Hematopoietic multipotent progenitor cell (in vitro differentiated cells): ENCODE measurements around the gene CAV2. TPM values are rescaled to one million over a fixed set of nuclear protein-coding genes. Genes with fewer than 3 reads are reported as not detected.
A peak's percentile ranks its signal among the peaks of the same experiment; 100 is the strongest.

Experiments
- DNase-seq, 3 donors: peaks; one replicate each; pipeline ENCODE4 v3.0.0-alpha.2; 2011 to 2015; ENCODE audit warnings: low read depth in 2 of 3, low spot score in 2 of 3
- total RNA-seq: library from RNA; depleted of rRNA; stranded (reverse); fragments of >200 nt; gene quantifications from one replicate; pipeline ENCODE4 v1.2.3, GENCODE V29; 2012

The CAV2 gene
- total RNA-seq, 1 donor, result 2.2 TPM

DNA sequence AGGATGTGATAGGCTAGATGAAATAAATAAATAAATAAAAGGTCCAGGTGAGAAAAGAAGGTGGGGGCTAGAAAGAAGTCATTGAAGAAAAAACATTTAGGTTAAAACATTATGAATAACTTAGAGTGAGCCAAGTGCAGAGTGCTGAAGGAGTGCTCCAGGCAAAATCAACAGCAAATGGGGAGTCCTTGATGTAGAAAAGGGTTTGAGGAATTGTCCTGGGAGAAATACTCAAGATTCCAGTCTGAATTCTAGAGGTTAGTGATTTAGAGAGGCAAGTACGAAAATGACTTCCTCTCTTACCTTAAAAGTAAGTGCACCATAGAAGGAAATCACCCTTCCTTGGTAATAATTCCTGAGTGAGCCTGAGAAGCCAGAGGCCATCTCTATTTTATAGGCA, 44.9 kb downstream of the CAV2 start:
- no peak for DNase-seq

DNA sequence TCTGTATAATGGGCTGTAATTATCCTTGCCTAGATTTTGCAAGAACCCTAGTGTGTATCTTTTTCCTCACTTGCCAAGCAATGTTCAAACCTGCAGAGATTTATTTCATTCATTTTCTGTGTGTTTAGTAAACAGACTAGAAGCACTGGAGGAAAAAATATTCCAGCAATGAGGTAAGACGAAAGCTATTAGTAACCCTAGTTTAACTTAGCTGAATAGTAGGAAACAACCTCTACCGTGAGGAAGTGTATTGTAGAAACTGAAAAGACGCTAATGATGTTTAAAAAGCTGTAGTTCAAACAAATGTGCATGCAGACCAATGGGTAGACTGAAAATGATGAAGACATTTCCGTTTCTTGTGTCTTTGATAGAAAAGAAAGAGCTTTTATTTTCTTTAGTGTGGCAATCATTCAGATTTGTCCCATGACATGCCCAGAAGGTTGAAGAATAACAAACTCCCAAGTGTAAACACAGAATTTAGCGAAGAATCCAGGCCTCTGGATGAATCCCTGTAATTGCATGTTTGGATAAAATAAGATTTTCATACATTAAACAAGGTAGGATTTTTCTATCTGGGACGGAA, 46.0 kb downstream of the CAV2 start:
- no peak for DNase-seq

DNA sequence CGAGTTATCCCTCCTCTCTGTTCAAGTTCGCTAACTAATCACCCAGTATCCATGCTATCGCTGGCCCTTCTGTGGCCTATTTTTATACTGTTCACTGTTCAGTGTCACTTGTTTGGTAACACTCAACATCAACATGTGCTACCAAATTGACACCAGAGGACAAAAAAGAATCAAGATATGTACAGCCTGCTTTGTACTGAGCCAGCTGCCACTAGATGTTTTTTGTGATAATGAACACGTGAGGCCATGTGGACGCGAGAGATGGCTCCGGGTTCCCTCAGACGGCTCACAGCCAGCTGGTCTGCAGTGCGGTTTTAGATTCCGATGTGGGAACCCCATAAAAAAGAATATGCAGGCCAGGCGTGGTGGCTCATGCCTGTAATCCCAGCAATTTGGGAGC, 46.5 kb downstream of the CAV2 start:
- no peak for DNase-seq

DNA sequence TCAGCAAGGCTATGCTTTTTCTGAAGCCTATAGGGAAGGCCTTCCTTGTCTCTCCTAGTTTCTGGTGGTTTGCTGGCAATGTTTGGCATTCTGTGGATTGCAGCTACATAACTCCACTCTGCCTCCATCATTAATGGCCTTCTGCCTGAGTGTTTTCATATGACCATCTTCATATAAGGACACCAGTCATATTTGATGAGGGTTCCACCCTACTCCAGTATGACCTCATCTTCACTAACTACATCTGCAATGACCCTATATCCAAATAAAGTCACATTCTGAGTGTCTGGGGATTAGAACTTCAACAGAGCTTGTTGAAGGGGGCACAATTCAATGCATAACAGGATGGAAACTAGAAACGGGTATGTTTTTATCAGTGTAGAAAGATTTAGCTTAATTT, 47.4 kb downstream of the CAV2 start:
- no peak for DNase-seq

DNA sequence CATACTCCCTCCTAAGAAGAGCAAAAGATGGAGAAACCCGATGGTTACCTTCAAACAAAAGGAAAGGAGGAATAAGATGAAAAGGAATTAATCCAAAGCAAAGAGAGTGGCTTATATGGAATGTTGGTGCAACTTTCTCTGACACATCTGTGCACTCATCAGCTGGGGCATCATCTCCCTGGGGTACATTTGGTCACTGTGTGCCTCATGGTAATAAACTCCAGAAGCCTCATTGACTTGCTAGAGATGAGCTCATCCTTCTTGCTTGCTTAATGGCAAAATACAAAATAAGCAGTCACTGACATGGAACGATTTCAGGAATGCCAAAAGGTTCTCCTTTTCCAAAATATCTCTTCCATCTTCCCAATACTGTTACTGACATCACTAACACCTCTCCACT, 47.8 kb downstream of the CAV2 start:
- no peak for DNase-seq

DNA sequence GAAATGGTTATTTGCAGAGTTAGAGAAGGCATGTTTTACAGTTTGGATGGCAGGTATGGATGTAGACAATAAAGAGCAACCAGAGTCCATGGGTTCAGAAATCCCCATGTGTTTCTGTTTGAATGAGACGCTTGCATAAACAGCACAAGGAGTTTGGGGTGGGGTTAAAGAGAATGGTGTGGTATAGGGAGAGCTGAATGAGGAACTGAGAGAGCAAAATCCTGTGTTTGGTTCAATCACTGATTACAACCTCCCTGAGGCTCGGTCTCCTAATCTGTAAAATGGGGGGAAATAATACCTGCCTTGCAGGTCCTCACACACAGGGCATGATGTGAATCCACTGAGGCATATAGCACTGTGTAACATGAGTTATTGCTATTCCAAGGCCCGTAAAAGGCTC, 49.0 kb downstream of the CAV2 start:
- DNase-seq, result no peak

DNA sequence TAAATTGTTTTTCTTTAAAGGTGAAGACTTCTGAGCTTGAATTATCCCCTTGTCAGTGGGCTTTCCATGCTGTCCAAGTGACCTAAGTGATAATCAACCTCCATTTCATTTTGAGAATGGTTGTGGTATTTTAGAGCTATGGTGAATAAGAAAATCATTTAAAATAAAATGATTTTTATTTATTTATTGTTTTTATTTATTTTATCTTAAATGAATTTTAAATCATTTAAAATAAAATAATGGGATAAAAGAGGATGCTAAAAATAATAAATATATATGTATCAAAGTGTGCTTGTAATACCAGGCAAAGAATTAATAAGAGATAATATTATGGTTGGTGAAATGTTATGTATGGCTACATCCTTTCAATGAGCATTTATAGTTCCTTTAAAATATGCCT, 49.8 kb downstream of the CAV2 start:
- DNase-seq, result no peak

DNA sequence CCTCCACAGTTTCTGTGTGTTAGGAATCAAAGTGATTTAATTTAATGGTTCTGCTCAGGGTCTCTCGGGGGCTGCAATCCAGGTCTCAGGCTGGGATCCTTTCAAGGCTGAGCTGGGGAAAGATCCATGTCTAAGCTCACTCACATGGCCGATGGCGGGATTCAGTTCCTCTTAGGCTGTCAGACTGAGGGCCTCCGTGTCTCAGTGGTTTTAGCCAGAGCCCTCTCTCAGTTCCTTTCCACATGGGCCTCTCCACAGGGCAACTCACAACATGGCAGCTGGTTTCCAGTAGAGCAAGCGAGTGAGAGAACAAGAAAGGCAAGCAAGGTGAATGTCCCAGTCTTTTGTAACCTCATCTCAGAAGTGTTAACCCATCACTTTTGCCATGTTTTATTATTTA, 52.2 kb downstream of the CAV2 start:
- no peak for DNase-seq

DNA sequence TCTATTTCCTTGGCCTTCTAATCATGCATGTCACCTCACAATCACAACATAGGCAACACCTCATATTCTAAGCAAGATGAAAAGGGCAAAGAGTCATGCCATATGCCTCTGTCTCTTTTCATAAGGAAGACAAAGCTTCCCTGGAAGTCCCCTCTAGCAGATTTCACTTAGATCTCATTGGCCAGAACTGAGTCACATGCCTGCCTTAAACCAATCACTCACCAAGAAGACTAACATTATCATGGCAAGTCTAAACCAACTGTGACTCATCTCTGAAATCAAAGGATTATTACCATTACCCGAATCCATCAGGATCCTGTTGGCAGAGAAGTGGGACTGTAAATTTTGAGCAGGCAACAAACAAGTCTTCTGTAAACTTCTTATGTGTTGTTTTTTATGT, 53.1 kb downstream of the CAV2 start:
- no peak for DNase-seq

DNA sequence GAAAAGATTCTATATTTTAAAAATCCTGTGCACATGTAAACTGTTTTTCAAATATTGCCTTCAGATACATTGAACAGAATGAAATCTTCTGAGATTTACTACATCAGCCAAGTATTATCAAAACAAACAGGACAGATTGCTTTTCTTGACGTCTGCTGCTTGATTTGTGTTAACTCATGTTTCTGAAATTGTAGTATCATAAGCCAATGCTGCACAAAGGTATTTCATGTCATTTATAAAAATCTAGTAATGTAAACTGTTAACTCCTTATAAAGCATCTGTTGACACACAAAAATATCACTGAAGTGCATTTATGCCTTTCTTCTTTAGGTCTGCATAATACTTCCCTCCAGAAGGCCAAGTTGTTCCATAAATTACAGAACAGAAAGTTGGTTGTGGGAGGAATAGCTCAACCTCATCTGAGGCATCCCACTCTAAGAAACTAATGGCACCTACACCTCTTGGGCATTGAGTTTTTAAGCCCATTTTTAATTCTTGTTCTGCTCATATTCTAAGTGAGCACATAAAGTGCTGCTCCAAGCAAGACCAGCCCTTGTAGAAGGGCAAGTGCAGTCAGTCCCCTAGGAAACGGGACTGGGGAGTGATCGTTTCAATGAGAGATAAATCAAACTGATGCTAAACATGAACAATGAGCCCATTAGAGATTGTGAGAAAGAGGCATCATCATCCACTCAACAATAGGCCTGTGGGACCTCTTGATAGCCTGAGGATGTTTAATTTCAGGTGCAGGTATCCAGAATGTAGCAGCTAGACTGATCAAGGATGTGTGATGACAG, 53.8 kb downstream of the CAV2 start:
- no peak for DNase-seq

DNA sequence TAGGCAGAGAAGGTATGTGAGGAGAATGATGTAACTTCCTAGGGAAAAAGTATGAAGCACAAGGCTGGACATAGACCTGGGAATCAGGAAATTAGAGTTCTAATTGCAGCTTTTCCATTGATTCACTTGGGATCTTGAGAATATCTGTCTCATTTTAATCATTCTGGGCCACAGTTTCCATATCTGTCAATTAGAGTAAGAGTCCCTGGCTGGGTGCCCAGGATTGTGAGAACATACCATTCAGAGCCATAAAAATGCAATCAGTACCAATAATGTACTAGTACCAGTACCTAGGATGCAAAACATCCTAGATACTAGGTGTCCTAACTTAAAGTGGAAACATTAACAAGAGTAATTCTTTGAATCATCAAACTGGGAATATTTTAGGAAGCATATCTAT, 54.9 kb downstream of the CAV2 start:
- no peak for DNase-seq

DNA sequence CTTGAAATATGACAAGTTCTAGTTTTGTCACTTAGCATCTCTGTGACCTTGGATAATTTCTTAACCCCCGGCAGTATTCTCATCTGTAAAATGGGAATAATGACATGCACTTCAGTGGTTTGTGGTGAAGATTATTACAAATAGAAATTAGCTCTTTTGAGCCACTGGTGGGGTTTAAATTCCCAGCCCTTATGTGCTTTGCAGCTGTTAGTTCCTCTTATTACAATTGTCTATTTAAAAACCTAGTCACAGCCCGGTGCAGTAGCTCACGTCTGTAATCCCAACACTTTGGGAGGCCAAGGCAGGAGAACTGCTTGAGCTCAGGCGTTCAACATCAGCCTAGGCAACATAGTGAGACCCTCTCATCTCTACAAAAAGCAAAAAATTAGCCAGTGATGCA, 55.4 kb downstream of the CAV2 start:
- peak in 1 of 3 donors; percentile 18 for DNase-seq

DNA sequence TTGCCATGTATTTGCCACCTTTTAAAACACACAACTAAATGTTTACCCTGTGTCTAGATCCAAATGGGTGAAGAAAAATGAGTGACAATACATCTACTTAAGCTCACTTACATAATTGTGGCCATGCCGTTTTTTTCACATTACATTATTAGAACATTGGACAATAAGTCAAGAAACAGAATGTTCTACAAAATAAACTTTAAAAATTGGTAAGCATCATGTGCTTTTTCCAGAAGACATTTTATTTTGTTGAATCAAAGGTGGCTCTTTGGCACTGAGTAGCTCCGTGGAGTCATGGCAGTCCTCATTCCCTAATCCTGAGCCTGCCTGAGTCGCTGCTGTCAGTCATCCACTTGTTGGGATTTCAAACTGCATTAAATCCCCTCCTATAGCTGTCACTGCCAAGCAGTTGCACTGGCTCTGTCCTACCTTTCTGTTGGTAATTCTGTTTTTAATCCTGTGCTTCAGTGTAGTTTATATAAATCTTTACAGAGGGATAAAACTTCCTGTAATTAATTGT, 57.6 kb downstream of the CAV2 start:
- DNase-seq, result no peak

DNA sequence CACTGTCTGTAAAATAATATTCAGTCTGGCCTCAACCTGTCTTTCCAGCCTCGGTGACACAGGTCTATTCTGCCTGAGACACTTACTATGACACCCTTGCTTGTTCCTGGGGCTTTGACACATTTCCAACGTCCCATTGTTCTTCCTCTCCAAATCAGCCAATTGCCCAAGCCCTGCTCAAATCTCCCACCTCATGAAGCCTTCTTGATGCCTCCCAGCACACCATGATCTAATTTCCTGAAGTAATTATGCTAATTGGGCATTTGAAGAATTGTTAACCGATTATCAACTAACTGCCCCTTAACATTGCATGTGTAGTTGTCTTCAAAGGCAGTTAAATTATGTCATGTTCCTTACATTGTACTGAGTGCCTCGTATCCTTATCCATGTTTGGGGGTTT, 58.4 kb downstream of the CAV2 start:
- no peak for DNase-seq

Other genes starting within 250 kb of the CAV2 start
- gene CAV1, start 25.3 kb downstream of the CAV2 start, total RNA-seq, result 4.3 TPM
- gene MET, start 172.5 kb downstream of the CAV2 start, total RNA-seq, result under 0.01 TPM